ENCODE data around the gene C1QTNF8. TPM values are rescaled to one million over a fixed set of nuclear protein-coding genes. Genes with fewer than 3 reads are reported as not detected.

Gene C1QTNF8
- total RNA-seq, 1 donor from 2014 or later, result not detected

DNA sequence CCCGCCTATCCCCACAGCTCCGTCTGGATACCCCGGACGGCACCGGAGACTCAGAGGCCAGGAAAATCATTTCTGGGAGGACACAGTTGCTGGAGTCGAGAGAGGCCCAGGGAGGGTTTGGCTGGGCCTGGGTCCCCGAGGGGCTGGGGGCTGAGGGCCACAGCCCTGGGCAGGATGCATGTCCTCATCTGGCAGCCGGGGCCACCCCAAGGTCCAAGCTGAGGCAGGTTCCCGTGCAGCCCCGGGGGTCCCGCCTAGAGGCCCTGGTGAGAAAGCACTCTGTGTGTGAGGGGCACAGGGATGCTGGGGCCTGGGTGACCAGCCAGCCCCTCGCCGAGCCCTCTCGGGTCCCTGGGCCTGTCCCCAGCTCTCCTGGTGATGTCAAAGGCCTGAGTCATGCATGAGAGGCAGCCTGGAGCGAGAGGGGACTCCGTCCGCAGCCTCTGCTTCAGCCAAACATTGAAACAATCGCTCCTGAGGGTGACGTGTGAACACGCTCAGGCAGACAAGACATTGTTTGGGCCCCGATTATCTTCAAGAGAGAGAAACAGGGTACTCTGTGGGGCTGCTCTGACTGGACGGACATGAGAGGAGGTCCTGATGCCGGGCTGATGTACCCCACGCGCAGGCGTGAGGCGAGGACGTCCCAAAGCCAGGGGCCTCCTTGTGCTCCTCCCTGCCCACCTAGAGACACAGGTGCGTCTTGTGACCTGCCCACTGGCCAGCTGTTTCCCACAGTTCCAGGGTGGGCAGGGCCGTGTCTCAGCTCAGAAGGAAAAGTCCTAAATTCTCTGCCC is 25.8 kb upstream of the C1QTNF8 start:
- intact Hi-C loops (cut with micrococcal nuclease), result no loop called here
- no peak overlapping the region for H3K27ac Mint-ChIP-seq
- no peaks in the 10 kb centered on the region for H3K27me3 Mint-ChIP-seq
- no peak overlapping the region for H3K4me3 Mint-ChIP-seq
- no peaks in the 10 kb centered on the region for H3K9me3 Mint-ChIP-seq
- H3K4me1 Mint-ChIP-seq, result no peaks in the 10 kb centered on the region
- DNase-seq, result no peak
- H3K36me3 Mint-ChIP-seq (ENCODE audit: low read depth), result no peaks in the 10 kb centered on the region

- H3K9me3 Mint-ChIP-seq, result no peaks in the 10 kb centered on the region
- no peaks in the 10 kb centered on the region for H3K4me1 Mint-ChIP-seq
- no peak overlapping the region for H3K27ac Mint-ChIP-seq
- intact Hi-C loops (cut with micrococcal nuclease), result no loop called here
- H3K36me3 Mint-ChIP-seq (ENCODE audit: low read depth), result no peaks in the 10 kb centered on the region
- no peak for DNase-seq
- no peak overlapping the region for H3K4me3 Mint-ChIP-seq
- no peaks in the 10 kb centered on the region for H3K27me3 Mint-ChIP-seq
These were observed 25.0 kb upstream of the C1QTNF8 start for GRCh38 chr16:1121009-1121408.

DNA sequence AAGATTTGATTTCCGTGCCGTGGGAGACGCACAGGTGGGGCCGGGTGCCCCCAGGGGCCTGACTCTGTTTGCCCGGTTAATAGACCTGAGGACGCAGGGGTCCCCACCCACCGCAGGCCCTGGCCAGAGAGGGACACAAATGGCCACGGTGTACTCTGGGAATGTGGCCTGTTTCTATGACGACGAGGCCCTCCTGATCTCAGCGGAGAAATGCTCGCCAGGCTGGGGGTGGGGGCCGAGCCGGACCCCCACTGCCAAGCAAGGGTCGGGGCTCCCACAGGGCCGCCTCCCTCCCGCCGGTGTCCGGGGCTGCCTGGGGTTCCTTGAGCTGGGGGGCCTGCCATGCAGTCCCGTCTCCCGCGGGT is 24.5 kb upstream of the C1QTNF8 start:
- intact Hi-C loops (cut with micrococcal nuclease), result no loop called here
- no peaks in the 10 kb centered on the region for H3K27me3 Mint-ChIP-seq

DNA sequence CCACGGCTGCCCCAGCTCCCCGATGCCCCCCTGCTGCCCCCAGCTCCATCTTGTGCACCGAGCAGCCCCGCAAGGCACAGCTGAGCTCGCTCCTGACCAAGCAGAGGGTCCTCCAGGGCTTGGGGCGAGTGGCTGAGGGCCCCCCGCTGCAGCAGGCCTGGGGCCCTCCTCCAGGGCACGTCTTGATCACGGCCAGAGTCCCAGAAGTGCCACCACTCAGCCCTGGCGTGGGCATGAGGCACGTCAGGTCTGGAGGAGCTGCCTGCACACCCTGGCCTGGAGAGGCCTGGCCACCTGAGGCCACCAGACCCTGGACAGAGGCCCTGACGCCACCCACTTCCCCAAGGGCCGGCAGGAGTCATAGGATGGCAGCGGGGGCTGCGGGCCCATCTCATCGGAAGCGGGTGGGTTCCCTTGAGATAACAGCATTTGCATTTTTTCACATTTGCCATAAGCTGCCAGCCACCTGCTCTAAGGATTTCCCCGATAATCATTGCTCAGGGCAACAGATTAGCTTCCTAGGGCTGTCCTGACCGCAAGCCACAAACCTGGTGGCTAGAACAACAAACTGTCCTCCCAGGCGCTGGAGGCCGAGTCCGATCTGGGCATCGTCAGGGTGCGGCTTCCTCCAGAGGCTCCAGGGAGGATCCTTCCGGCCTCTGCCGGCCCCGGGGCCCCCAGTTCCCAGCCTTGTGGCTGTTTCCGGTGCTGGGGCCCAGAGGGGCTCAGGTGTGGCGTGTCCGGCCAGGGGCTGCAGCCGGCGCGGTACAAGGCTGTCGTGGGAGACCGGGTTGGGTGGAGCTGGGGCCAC is 23.9 kb upstream of the C1QTNF8 start:
- Mint-ChIP-seq H3K27me3 (no peaks in the 10 kb centered on the region), H3K4me1 (no peaks in the 10 kb centered on the region), H3K9me3 (no peaks in the 10 kb centered on the region), H3K4me3 (no peak overlapping the region), H3K36me3 (ENCODE audit: low read depth) (no peaks in the 10 kb centered on the region), H3K27ac (no peak overlapping the region)
- intact Hi-C loops (cut with micrococcal nuclease), result no loop called here
- no peak for DNase-seq

More for the DNA sequence above, 24.5 kb upstream of the C1QTNF8 start:
- no peaks in the 10 kb centered on the region for H3K4me1 Mint-ChIP-seq
- no peak for DNase-seq
- no peak overlapping the region for H3K4me3 Mint-ChIP-seq
- H3K9me3 Mint-ChIP-seq, result no peaks in the 10 kb centered on the region
- H3K27ac Mint-ChIP-seq, result no peak overlapping the region
- H3K36me3 Mint-ChIP-seq (ENCODE audit: low read depth), result no peaks in the 10 kb centered on the region

GRCh38 chr16:1119129-1119528 is 23.1 kb upstream of the C1QTNF8 start:
- Mint-ChIP-seq H3K4me3 (no peak overlapping the region), H3K27me3 (no peaks in the 10 kb centered on the region), H3K27ac (no peak overlapping the region), H3K4me1 (no peaks in the 10 kb centered on the region), H3K36me3 (ENCODE audit: low read depth) (no peaks in the 10 kb centered on the region), H3K9me3 (no peaks in the 10 kb centered on the region)
- DNase-seq, result no peak
- intact Hi-C loops (cut with micrococcal nuclease), result no loop called here

DNA sequence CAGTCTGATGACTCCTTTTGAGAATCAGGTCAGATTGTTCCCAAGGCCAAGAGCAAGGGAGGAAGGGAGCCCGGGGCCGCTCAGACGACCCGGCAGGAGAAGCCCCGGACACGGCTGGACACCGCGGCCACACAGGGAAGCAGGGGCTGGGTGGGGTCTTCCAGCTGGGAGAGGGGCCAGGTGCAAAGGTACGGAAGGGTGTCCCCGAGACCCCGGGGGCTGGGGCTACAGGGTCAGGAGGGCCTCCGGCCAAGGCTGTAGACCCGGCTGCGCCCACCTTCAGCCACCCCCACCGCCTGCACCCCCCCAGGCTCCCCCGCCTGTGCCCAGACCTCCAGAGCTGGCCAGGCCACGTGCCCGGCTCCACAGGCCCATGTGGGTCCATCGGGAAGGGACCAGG is 21.9 kb upstream of the C1QTNF8 start:
- Mint-ChIP-seq H3K27ac (no peak overlapping the region), H3K9me3 (no peaks in the 10 kb centered on the region), H3K36me3 (ENCODE audit: low read depth) (no peaks in the 10 kb centered on the region), H3K4me3 (no peak overlapping the region), H3K4me1 (no peaks in the 10 kb centered on the region), H3K27me3 (no peaks in the 10 kb centered on the region)
- intact Hi-C loops (cut with micrococcal nuclease), result no loop called here
- DNase-seq, result no peak

GRCh38 chr16:1117176-1117900 is 21.3 kb upstream of the C1QTNF8 start:
- no peak overlapping the region for H3K27ac Mint-ChIP-seq
- H3K4me1 Mint-ChIP-seq, result no peaks in the 10 kb centered on the region
- intact Hi-C loops (cut with micrococcal nuclease), result no loop called here

GRCh38 chr16:1116693-1117077 is 20.6 kb upstream of the C1QTNF8 start:
- H3K9me3 Mint-ChIP-seq, result no peaks in the 10 kb centered on the region
- no peak overlapping the region for H3K4me3 Mint-ChIP-seq
- H3K27ac Mint-ChIP-seq, result no peak overlapping the region
- intact Hi-C loops (cut with micrococcal nuclease), result no loop called here
- H3K4me1 Mint-ChIP-seq, result no peaks in the 10 kb centered on the region
- DNase-seq, result no peak
- H3K27me3 Mint-ChIP-seq, result no peaks in the 10 kb centered on the region
- no peaks in the 10 kb centered on the region for H3K36me3 Mint-ChIP-seq (ENCODE audit: low read depth)

More at GRCh38 chr16:1117176-1117900, 21.3 kb upstream of the C1QTNF8 start:
- Mint-ChIP-seq H3K36me3 (ENCODE audit: low read depth) (no peaks in the 10 kb centered on the region), H3K27me3 (no peaks in the 10 kb centered on the region), H3K4me3 (no peak overlapping the region), H3K9me3 (no peaks in the 10 kb centered on the region)
- no peak for DNase-seq

GRCh38 chr16:1113889-1114526 is 18.0 kb upstream of the C1QTNF8 start:
- Mint-ChIP-seq H3K4me1 (no peaks in the 10 kb centered on the region), H3K27ac (no peak overlapping the region), H3K27me3 (no peaks in the 10 kb centered on the region), H3K9me3 (no peaks in the 10 kb centered on the region), H3K36me3 (ENCODE audit: low read depth) (no peaks in the 10 kb centered on the region), H3K4me3 (no peak overlapping the region)
- intact Hi-C loops (cut with micrococcal nuclease), result no loop called here
- DNase-seq, result no peak

DNA sequence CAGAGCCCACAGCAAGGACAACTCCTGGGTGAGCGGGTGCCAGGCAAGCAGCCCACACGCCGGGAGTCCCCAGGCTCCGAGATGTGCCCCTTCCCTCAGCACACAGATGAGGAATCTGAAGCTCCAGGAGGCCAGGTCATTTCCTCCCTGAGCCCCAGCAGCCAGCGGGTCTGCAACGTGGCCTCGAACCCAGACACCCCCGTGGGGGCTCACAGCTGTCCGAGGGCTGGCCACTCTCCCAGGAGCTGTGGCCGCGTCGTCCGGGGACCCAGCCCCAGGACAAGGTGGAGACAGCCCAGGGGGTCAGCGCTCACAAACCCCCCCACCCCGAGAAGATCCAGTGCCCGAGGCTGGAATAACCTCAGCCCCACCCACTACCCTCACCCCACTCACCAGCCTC is 17.4 kb upstream of the C1QTNF8 start:
- Mint-ChIP-seq H3K9me3 (no peaks in the 10 kb centered on the region), H3K27ac (no peak overlapping the region), H3K27me3 (no peaks in the 10 kb centered on the region), H3K4me3 (no peak overlapping the region), H3K36me3 (ENCODE audit: low read depth) (no peaks in the 10 kb centered on the region), H3K4me1 (no peaks in the 10 kb centered on the region)
- no peak for DNase-seq
- intact Hi-C loops (cut with micrococcal nuclease), result no loop called here

DNA sequence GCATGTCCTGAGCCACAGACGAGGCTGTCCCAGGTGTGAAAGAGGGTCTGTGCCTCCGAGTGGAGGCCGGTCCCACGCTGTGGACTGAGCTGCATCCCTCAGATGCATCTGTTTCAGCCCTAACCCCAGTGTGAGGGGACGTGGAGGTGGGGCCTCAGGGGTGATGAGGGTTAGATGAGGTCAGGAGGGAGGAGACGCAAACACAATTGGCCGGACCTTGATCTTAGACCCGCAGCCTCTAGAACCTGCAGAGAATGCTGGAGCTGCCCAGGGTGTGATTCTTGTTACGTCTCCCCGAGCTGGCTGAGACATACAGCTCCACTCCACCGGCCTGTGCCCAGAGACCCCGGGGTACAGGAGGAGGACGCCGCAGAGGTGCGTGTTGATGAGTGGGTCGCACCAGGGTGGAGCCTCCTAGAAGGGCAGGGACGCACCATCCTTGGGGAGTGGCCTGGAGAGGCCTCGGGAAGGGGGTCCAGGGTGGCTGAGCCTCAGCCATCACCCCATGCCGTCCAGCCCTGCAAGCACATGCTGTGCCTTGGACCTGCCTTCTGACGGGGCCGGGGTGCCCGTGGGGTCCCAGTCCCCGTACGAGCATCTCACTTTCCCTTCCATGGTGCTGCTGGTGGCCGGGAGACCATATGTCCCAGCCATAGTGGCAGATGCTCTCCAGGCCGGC is 16.6 kb upstream of the C1QTNF8 start:
- intact Hi-C loops (cut with micrococcal nuclease), result no loop called here
- Mint-ChIP-seq H3K27ac (no peak overlapping the region), H3K9me3 (no peaks in the 10 kb centered on the region), H3K27me3 (no peaks in the 10 kb centered on the region), H3K36me3 (ENCODE audit: low read depth) (no peaks in the 10 kb centered on the region), H3K4me1 (no peaks in the 10 kb centered on the region), H3K4me3 (no peak overlapping the region)
- DNase-seq, result no peak

DNA sequence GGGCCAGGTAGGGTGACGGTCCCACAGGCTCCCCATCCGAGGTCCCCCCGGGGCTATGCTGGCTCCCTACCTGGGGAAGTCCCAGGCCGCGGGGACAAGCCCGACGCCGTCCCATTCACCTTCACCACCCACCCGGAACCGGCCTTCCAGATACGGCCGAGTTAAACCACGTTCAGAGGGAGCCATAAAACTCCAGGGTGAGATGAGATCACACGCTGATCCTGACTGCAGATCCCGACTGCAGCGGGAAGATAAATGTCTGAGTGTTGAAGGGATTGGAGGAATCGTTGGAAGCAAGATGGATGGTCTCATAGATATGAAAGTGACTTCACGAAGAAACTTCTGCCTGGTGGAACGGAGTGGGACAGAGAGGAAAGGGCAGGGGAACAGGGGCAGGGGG is 13.6 kb upstream of the C1QTNF8 start:
- Mint-ChIP-seq H3K36me3 (ENCODE audit: low read depth) (no peaks in the 10 kb centered on the region), H3K4me1 (no peaks in the 10 kb centered on the region), H3K27ac (no peak overlapping the region), H3K9me3 (no peaks in the 10 kb centered on the region), H3K4me3 (no peak overlapping the region), H3K27me3 (no peaks in the 10 kb centered on the region)
- intact Hi-C loops (cut with micrococcal nuclease), result no loop called here
- no peak for DNase-seq
